Central memory CD4-positive, alpha-beta T cell (primary cell): ENCODE results near the gene LRIG1.

Source experiments
- DNase-seq: peaks from one replicate; pipeline ENCODE4 v3.0.0; 2022

Gene LRIG1

GRCh38 chr3:66415867-66416428 is 84.9 kb downstream of the LRIG1 start:
- DNase-seq, result no peak

GRCh38 chr3:66414846-66415245 is 86.0 kb downstream of the LRIG1 start:
- DNase-seq, result no peak

- DNase-seq, result no peak
Measured at GRCh38 chr3:66413151-66413751, 87.6 kb downstream of the LRIG1 start.

GRCh38 chr3:66411961-66412887 is 88.6 kb downstream of the LRIG1 start:
- no peak for DNase-seq

GRCh38 chr3:66411474-66411873 is 89.3 kb downstream of the LRIG1 start:
- no peak for DNase-seq

- no peak for DNase-seq
Measured at GRCh38 chr3:66410976-66411375, 89.8 kb downstream of the LRIG1 start.

- no peak for DNase-seq
Measured at GRCh38 chr3:66409771-66410754, 90.8 kb downstream of the LRIG1 start.

- DNase-seq, result peak; percentile 59
Measured at GRCh38 chr3:66407611-66408218, 93.1 kb downstream of the LRIG1 start.

GRCh38 chr3:66406831-66407610 is 93.8 kb downstream of the LRIG1 start:
- no peak for DNase-seq

GRCh38 chr3:66406163-66406562 is 94.7 kb downstream of the LRIG1 start:
- DNase-seq, result no peak

GRCh38 chr3:66405701-66406091 is 95.1 kb downstream of the LRIG1 start:
- DNase-seq, result no peak

- DNase-seq, result no peak
Measured at GRCh38 chr3:66404903-66405700, 95.7 kb downstream of the LRIG1 start.

GRCh38 chr3:66404197-66404596 is 96.6 kb downstream of the LRIG1 start:
- no peak for DNase-seq

GRCh38 chr3:66403323-66403990 is 97.4 kb downstream of the LRIG1 start:
- no peak for DNase-seq

GRCh38 chr3:66402596-66403290 is 98.1 kb downstream of the LRIG1 start:
- DNase-seq, result no peak

- no peak for DNase-seq
Measured at GRCh38 chr3:66401675-66402491, 98.9 kb downstream of the LRIG1 start.

- no peak for DNase-seq
Measured at GRCh38 chr3:66401157-66401550, 99.7 kb downstream of the LRIG1 start.

GRCh38 chr3:66400411-66401156 is 100.2 kb downstream of the LRIG1 start:
- no peak for DNase-seq
